GM21381 (cell line): Measurements from ENCODE around the gene SLC28A2.
"Not testable (repeated sequence)": the region's sequence is repeated elsewhere in the genome, so short reads cannot be mapped to it uniquely, and the experiment has no call there.

Experiments used
- ATAC-seq: cut with Tn5 transposase; IDR thresholded peaks from one replicate; pipeline ENCODE4 v1.9.1; 2021; ENCODE audit warnings: mild to moderate bottlenecking, moderate library complexity; ENCODE audit not compliant: unreplicated experiment

SLC28A2 gene, protein sequence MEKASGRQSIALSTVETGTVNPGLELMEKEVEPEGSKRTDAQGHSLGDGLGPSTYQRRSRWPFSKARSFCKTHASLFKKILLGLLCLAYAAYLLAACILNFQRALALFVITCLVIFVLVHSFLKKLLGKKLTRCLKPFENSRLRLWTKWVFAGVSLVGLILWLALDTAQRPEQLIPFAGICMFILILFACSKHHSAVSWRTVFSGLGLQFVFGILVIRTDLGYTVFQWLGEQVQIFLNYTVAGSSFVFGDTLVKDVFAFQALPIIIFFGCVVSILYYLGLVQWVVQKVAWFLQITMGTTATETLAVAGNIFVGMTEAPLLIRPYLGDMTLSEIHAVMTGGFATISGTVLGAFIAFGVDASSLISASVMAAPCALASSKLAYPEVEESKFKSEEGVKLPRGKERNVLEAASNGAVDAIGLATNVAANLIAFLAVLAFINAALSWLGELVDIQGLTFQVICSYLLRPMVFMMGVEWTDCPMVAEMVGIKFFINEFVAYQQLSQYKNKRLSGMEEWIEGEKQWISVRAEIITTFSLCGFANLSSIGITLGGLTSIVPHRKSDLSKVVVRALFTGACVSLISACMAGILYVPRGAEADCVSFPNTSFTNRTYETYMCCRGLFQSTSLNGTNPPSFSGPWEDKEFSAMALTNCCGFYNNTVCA

DNA sequence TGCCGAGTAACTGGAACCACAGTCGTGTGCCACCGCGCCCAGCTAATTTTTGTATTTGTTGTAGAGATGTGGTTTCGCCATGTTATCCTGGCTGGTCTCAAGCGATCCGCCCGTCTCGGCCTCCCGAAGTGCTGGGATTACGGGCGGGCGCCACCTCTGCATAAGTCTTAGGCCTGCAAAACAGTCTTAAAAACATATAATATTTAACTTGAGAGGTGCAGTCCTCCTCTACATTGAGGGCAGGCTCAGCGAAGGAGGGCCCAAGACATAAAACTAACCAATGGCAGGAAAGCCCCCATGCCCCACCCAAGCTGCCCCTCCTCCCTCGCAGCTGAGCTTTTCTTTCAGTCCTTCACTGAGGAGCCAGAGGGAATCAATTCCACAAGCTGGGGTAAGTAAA is at the start of gene SLC28A2:
SLC28A2 (plus strand) TSS at position 347 of the 400 bp plus-strand sequence. CDS start 982 bp downstream, outside the sequence.
- ATAC-seq = no peak

- ATAC-seq = no peak
Measured at GRCh38 chr15:45203182-45203581, 48.9 kb upstream of the SLC28A2 start.

GRCh38 chr15:45205192-45205591 is 46.8 kb upstream of the SLC28A2 start:
- ATAC-seq = no peak

GRCh38 chr15:45212493-45212892 is 39.5 kb upstream of the SLC28A2 start:
- ATAC-seq = no peak

DNA sequence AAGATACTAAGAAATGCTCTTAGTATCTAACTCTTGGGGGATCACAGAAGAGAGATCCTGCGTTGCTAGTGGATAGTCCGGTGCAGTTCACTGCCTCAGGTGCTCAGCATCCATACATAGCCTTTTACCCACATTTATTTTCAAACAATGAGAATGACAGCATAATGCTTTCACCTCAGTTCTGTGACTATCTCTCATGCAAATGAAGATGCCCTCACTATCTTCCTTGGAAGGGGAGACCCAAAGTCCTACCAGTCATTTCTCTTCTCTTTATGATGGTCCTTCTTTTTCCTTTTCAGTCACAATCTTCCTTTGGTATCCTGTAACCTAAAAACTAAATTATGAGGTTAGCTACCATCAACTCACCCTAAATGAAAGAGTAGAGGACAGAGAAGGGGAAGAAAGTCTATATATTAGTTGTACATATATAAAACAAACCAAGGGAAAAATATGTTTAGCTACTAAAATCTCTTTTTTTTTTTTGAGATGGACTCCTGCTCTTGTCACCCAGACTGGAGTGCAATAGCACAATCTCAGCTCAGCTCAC is 30.9 kb upstream of the SLC28A2 start:
- ATAC-seq = no peak

DNA sequence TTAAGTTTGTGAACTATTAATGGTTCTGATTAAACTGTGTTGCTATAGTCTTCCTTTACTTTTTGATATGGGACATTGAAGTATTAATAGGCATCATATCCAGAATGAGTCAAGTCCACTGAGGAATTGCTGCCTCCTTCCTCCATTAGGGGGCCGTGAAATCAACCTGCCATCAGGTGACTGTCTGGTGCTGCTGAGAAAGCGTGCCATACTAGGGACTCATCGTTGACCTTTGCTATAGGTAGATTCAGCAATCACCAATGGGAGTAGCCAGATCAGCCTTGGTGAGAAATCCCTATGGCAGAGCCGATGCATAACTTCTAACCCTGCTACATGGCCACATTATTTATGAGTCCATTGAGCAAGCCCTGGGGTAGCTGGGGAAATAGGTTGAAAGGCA is 30.1 kb upstream of the SLC28A2 start:
- no peak for ATAC-seq

DNA sequence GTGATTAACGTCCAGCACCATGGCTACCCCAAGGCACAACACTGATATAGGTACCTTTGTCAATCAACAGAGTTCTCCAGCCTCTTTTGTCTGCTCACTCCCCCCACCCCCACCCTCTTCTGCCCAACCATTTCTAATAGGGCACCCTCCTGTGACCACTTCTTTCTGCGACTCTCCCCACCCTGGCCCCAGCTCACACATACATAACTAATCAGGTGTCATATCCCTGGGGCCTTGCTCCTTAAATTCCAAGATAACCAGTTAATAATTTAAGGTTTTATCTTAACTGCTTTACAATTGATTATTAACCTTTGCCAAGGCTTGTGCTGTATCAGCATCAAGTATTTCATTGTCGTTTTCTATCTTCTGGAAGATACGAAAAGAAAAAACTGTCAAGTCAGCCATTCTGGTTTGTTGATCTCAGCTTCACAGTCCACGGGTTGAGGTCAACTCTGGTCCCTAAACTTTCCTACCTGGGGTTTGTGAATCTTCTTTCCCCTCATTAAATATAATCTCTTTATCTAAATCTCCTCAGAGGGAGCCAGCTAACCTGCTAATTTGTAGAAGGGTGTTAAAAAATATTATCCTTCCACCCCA is 27.3 kb upstream of the SLC28A2 start:
- no peak for ATAC-seq

- ATAC-seq = no peak
Measured at GRCh38 chr15:45225506-45226273, 26.3 kb upstream of the SLC28A2 start.

DNA sequence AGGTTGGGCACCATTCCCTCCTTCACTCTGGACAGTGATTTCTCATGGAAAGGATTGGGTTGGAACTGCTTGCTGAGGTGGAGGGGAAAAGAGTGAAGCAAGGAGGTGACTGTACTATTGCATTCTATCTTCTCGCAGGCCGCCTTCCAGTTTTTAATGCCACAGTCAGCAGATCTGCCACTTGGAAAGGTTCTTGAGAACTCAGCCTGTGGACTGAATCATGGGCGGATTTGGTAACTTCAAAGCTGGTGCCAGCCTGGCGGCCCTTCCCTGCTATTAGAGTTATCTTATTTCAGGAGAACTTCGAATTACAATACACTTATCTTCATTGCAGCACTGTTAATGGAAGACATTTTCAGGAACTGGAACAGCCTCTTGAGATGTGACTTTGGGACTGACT is 23.1 kb upstream of the SLC28A2 start:
- ATAC-seq = no peak

DNA sequence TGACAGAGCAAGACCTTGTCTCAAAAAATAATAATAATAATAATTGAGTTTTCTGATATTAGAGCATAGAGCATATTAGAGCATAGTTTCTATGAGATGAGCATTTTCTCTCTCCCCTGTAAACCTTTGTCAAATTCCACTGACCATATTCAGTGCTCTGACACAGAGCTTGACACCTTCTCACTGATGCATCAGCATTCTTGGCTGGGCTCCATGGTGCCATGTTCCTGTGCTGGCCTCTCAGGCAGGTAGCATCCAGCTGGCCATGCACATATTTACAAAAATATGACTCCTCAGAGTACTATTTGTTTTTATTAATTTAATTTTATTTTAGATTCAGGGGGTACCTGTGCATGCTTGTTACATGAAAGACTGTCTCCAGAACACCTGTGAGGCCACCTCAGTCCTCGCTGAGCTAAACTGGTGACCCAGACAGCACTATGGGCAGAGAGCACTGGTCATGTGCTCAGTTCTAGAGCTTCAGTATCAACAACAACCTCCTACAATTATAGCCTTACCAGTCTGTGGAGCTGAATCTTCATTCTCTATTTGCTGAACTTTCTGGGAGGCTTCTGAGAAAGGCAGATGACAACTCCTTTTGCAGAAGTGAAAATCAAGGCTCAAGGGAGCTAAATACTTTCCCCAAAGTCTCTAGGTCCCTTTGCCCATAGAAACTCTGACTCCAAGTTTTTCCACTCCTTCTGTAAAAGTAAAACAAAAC is 21.6 kb upstream of the SLC28A2 start:
- no peak for ATAC-seq

GRCh38 chr15:45231132-45231531 is 20.9 kb upstream of the SLC28A2 start:
- no peak for ATAC-seq

- ATAC-seq = no peak
Measured at GRCh38 chr15:45231864-45232562, 20.0 kb upstream of the SLC28A2 start.

- no peak for ATAC-seq
Measured at GRCh38 chr15:45234562-45235235, 17.3 kb upstream of the SLC28A2 start.

- ATAC-seq = not testable (repeated sequence)
Measured at GRCh38 chr15:45236806-45237205, 15.2 kb upstream of the SLC28A2 start.

GRCh38 chr15:45242289-45242688 is 9.7 kb upstream of the SLC28A2 start:
- no peak for ATAC-seq

DNA sequence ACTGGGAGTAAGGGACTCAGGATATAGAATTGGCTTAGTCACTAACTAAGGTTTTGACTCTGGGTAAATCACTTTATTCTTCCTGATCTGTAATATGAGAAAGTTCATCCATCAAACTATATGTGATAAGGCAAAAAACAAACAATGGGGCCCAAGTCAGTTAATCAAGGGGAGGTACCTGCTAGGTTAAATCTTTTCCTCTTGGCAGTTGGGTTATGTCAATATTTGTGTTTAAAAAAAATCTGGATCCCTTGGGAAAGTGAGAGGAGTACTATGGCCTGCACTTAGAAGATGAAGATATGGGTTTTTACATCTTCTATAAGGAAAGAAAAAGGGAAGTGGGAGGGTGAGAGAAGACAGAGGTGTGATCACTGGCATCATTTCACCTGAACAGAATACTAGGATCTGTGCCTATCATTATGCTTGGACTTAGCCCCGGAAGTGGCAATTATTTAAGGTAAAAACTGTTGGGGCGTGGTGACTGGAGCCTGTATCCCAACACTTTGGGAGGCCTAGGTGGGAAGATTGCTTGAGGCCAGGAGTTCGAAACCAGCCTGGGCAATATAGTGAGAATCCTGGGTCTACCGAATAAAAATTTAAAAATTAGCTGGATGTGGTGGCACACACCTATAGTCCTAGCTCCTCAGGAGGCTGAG is 2.8 kb upstream of the SLC28A2 start:
- ATAC-seq = no peak

DNA sequence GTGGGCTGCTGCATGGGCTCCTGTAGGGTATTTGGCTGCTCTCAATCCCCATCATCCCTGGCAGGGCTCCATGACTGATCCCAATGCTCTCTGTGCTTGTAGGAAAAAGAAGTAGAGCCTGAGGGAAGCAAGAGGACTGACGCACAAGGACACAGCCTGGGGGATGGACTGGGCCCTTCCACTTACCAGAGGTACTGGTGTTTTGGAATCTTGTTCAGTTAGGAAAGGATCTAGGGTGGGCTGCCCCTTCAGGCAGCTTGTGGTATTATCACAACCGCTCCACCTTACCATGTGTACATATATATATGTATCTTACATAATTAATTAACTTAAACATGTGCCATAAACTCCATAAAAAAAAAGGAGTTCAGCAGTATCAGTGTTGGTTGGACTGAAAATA is 1.3 kb downstream of the SLC28A2 start:
- ATAC-seq = no peak

DNA sequence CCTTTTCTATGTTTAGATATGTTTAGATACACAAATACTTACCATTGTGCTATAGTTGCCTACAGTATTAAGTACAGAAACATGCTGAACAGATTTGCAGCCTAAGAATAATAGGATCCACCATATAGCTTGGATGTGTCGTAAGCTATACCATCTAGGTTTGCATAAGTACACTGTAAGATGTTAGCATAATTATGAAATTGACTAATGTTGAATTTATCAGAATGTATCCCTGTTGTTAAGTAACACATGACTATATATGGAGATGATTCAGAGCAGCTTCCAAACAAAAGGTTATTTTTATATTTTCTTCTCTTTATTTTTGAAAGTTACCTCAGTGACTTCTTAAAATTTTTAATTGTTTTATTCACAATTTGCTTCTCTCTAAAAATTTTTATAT is 2.4 kb downstream of the SLC28A2 start:
- ATAC-seq = no peak

DNA sequence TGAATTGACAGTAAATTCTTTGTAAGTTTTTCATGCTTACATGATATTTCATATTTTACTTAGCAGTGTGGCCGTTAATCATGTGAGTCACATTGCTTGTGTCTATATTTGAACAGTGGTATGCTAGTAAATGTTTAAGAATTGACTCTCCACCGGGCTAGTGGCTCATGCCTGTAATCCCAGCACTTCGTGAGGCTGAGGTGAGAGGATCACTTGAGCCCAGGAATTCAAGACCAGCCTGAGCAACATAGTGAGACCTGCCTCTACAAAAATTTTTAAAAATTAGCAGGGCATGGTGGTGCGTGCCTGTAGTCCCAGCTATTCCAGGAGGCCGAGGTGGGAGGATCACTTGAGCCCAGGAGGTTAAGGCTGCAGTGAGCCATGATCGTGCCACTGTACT is 2.8 kb downstream of the SLC28A2 start:
- not testable (repeated sequence) for ATAC-seq
